Erythroblast (primary cell): ENCODE measurements around the gene STAC.

Source experiments
- GATA1 ChIP-seq: IDR thresholded peaks from 2 replicates; pipeline ENCODE4 v1.6.1; 2011; ENCODE audit warnings: low read depth, mild to moderate bottlenecking, control low read depth, low read length, moderate library complexity
- POLR2A ChIP-seq: IDR thresholded peaks from 2 replicates; pipeline ENCODE4 v1.6.1; 2011; ENCODE audit warnings: mild to moderate bottlenecking, low read length

DNA sequence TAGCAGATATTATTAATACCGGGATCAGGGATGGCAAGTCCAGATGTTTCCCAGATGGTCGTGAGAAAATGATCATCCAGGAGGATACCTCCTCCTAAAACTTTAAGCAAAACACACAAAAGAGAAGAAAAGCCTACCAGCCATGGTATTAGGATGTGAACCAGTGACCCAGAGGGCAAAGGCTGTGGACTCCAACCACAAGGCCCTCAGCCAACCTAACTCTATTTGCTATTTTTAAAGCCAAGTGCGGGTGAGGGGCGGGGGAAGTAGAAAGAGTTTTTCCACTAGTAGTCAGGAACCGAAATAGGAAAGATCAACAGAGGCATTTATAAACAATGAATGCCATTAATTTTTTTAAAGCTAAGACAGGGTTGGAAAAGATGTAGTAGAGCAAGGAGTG lies 77.4 kb downstream of the STAC start:
- TF ChIP-seq POLR2A (no peak), GATA1 (no peak)
